Testis (tissue), 2 donors: ENCODE measurements around the gene SDC3.
"Not testable (repeated sequence)": the region's sequence is repeated elsewhere in the genome, so short reads cannot be mapped to it uniquely, and the experiment has no call there.

Source experiments
- CTCF ChIP-seq, 3 experiments: fragments of 450-650 bp in 2 of 3; fragments of 200-600 bp in 1 of 3; sonication (generic) in 1 of 3; IDR thresholded peaks; one replicate each; pipeline ENCODE4 v1.5.1; 2016 to 2019; ENCODE audit warnings: antibody characterized with exemption in 3 of 3, mild to moderate bottlenecking in 2 of 3, moderate library complexity in 1 of 3
- POLR2A ChIP-seq: fragments of 450-650 bp; IDR thresholded peaks from one replicate; pipeline ENCODE4 v1.6.1; 2017; ENCODE audit warnings: antibody characterized with exemption, mild to moderate bottlenecking, moderate library complexity

- TF ChIP-seq CTCF (IDR thresholded peaks at IDR 0.05); POLR2A: not testable (repeated sequence)
Measured at GRCh38 chr1:30868057-30868456, 40.5 kb downstream of the SDC3 start.
